ENCODE data around the gene PTOV1.

PTOV1 gene

DNA sequence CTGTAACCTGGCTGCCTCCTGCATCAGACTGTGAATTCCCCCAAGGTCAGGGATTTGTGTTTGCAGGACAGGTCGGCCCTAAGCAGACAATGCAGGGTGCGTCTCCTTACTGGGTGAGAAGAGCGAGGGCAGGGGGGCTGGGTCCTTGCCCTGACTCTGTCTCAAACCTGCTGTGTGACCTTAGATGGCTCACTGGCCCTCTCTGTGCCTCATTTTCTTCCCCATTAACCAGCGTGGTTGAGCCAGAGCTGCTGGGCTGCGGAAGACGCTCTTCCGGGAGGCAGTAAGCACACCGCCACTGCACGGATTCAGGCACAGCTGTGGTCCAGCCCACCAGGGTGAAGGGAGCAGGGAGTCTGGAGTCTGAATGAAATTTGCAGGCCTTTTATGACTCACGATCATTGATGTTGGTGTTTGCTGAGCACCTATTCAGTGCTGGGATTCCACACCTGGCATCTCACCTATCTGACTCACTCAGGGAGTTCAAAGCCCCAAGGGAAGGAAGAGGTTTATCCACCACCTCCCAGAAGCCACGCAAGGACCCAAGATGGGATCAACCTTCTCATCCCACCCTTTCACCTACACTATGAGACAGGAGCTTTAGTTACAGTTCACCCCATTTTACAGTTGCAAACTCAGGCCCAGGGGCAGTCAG is 23.7 kb downstream of the PTOV1 start:
- no peak for FAIRE-seq
- no peak for DNase-seq (ENCODE audit: insufficient read length)
- TF ChIP-seq POLR2AphosphoS5 (IDR thresholded peaks at IDR 0.05; ENCODE audit: low read depth, low read length) (no peak), TAF1 (IDR thresholded peaks at IDR 0.05; ENCODE audit: borderline replicate concordance, low read depth, low read length) (no peak), POLR2A (IDR thresholded peaks at IDR 0.05; ENCODE audit: low read depth, low read length) (no peak)

DNA sequence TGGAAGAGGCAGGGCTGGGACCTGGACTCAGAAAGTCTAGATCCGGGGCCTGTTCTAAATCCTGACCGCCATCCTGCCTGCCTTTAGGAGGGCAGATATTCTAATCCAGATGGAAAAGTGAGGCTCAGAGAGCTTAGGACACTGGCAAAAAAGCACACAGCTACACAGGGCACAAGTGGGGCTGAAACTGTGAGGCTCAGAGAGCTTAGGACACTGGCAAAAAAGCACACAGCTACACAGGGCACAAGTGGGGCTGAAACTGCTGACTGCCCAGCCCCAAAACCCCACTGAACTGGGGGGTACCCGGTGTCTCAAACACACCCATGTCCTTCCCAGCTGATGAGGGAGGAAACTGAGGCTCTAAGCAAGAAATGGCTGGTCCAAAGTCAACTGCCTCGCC is 24.2 kb downstream of the PTOV1 start:
- FAIRE-seq, result no peak
- DNase-seq (ENCODE audit: insufficient read length), result no peak
- TF ChIP-seq POLR2AphosphoS5 (IDR thresholded peaks at IDR 0.05; ENCODE audit: low read depth, low read length) (no peak), TAF1 (IDR thresholded peaks at IDR 0.05; ENCODE audit: borderline replicate concordance, low read depth, low read length) (no peak), POLR2A (IDR thresholded peaks at IDR 0.05; ENCODE audit: low read depth, low read length) (no peak)

DNA sequence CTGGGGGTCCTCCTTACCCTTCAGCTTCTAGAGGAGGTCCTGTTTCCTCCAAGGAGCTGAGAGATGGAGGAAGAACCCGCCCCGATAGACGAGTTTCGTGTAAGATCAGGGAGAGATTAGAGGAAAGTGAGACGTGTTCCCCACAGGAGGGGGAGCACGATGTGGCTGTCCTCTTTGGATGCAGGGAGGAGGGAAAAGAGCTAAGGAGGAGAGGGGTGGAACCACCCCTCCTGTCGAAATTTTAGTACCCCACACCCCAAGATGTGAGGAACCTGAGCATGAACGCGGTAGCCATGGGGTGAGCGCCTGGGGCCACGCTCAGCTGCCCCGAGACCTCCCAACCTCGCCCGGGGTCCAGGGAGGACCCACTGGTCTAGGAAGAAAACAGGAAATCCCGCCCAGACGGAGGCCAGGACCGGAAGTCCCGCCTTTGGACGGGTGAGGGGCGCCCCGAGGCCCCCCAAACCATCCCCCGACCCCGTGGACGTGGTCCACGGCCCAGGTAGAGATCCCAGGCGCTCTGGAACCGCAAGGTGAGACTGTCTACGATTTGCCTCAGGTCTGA is 25.0 kb downstream of the PTOV1 start:
- DNase-seq (ENCODE audit: insufficient read length) (no peak), FAIRE-seq (no peak)
- no peak for TF ChIP-seq POLR2A (IDR thresholded peaks at IDR 0.05; ENCODE audit: low read depth, low read length)
- no peak for TF ChIP-seq POLR2AphosphoS5 (IDR thresholded peaks at IDR 0.05; ENCODE audit: low read depth, low read length)
- TF ChIP-seq TAF1 (IDR thresholded peaks at IDR 0.05; ENCODE audit: borderline replicate concordance, low read depth, low read length), result no peak

DNA sequence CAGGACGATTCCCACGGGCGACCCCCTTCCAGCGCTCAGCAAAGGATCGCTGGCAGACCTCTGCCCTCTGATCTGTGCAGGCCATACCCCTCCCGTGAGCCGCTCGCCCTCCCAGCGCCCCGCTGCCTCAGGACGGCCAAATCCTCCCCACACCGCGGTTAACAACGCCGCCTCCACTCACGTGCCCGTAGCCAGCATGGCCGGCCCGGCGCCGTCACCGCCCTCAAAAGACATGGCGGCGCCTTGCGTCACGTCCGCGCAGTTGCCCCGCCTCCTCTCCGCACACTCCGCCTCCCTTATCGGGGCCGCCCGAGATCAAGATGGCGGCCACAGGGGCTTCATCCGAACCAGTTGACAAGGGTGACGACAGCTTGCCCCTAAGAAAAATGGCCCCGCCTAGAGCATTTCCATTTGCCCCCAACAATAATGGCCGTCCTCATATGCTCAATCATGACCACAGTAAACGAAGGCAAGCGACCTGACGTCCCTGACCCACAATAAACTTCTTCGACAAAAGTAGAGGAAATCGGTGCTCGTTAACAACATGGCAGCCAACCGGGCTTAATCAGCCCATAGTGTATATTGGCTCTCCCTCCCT is 25.6 kb downstream of the PTOV1 start:
- TF ChIP-seq POLR2AphosphoS5 (IDR thresholded peaks at IDR 0.05; ENCODE audit: low read depth, low read length) (peak; percentile 35; the same call in 1 of the 2 replicates), TAF1 (IDR thresholded peaks at IDR 0.05; ENCODE audit: borderline replicate concordance, low read depth, low read length) (0 out of 2 replicates have a peak, but pooled peaks have one; percentile 56), POLR2A (IDR thresholded peaks at IDR 0.05; ENCODE audit: low read depth, low read length) (peak; percentile 74)
- FAIRE-seq (no peak), DNase-seq (ENCODE audit: insufficient read length) (no peak)

DNA sequence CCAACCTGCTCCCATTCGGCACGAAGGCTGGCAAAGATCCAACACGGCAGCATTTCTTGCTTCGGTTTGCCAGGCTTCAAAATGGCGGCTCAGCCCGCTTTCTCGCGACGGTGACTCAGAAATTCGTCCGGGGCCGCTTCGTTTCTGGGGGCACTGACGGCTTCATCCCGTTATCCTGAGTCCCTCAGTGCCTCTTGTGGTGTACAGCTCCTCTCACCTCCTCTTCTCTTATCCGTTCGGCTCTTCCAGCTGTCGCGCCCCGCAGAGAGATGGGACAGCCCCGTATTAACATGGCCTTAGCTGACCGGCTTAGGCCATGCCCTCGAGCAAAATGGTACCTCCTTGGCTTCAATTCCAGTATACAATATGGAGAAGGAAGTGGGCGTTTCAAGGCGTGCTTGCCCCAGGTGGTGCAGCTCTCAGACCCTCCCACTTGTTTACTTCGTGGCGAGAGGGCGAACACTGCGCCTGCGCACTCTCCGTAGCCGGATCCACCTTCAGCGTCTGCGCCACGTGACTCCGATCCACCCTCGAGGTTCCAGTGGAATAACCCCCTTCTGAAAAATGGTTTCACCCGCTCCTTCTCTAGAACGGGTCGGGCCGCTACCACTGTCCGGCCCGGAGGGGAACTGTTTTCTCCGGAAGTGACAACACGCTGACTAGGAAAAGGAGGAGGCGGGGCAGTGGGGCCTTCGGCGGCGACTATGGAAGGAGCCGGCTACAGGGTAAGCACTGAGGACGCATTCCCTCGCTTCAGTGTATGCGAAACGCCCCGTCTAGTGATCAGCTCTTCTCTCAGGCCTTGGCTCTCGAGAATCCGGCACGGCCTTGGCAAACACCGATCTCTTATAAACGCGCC is 26.3 kb downstream of the PTOV1 start, which contains the start of the genes AKT1S1 and TBC1D17:
Gene AKT1S1 (minus strand): TSS at position 336 of the 859 bp plus-strand sequence. CDS start 4,060 bp downstream, outside the sequence.
Gene TBC1D17 (plus strand): TSS at position 683 of the 859 bp plus-strand sequence. CDS start 22 bp downstream, at position 705.
- FAIRE-seq, result peak; percentile 99
- TF ChIP-seq POLR2A (IDR thresholded peaks at IDR 0.05; ENCODE audit: low read depth, low read length), result peak; percentile 57
- no peak; the same call in 1 of the 2 replicates for TF ChIP-seq POLR2AphosphoS5 (IDR thresholded peaks at IDR 0.05; ENCODE audit: low read depth, low read length)
- no peak for TF ChIP-seq TAF1 (IDR thresholded peaks at IDR 0.05; ENCODE audit: borderline replicate concordance, low read depth, low read length)

DNA sequence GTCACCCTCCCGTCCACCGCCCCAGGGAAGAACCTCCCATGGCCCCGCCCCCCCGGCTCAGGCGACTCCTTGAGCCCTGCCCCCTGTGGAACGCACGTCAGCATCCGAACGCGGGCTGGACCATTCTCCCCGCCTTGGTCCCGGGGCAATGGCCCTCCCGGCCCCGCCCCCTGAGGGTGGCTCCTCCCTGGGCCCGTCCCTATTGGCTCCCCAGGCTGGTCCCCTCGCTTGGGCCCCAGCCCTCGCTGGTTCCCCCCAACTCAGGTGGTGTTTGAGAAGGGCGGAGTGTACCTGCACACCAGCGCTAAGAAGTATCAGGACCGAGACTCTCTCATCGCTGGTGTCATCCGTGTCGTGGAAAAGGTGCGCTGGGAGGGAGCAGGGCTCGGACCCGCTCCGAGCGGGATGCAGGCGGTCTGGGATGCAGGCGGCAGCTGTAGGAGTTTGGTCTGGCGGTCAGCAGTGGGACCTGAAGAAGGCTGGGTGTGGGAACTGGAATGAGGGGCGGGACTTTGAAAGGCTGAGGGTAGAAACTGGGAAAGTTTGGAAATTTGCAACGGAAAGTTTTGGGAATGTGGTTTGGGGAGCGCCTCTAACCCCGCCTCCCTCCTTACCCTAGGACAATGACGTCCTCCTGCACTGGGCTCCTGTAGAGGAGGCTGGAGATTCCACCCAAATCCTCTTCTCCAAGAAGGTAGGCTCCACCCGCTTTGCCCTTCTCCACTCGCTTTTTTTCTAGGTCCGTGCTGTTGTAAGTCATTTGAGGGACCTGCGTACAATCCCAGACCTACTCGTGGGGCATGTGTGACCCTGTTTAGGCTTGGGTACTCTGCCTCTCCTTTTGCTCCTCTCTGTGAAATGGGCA is 27.2 kb downstream of the PTOV1 start:
- FAIRE-seq, result no peak
- no peak for TF ChIP-seq TAF1 (IDR thresholded peaks at IDR 0.05; ENCODE audit: borderline replicate concordance, low read depth, low read length)
- peak; percentile 15 for TF ChIP-seq POLR2A (IDR thresholded peaks at IDR 0.05; ENCODE audit: low read depth, low read length)
- TF ChIP-seq POLR2AphosphoS5 (IDR thresholded peaks at IDR 0.05; ENCODE audit: low read depth, low read length), result no peak

More for the DNA sequence above, 26.3 kb downstream of the PTOV1 start, which contains the start of the genes AKT1S1 and TBC1D17:
- DNase-seq (ENCODE audit: insufficient read length), result peak; percentile 96

DNA sequence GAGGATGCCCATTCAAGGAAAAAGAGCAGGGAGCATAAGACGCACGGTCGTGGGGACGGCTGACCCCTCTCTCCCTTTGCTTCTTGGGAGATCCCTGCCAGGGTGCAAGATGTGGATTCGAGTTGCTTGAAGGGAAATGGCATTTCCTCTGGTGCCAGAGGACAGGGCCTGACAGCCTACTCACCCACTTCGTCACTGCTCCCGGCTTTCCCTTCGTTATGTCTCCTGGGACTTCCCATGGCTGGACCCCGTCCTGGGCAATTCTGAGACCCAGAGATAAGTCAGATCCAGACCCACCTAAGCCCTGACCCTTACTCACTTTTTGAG is 27.7 kb downstream of the PTOV1 start:
- FAIRE-seq, result no peak

More for the DNA sequence above, 27.2 kb downstream of the PTOV1 start:
- peak; percentile 99 for DNase-seq (ENCODE audit: insufficient read length)

DNA sequence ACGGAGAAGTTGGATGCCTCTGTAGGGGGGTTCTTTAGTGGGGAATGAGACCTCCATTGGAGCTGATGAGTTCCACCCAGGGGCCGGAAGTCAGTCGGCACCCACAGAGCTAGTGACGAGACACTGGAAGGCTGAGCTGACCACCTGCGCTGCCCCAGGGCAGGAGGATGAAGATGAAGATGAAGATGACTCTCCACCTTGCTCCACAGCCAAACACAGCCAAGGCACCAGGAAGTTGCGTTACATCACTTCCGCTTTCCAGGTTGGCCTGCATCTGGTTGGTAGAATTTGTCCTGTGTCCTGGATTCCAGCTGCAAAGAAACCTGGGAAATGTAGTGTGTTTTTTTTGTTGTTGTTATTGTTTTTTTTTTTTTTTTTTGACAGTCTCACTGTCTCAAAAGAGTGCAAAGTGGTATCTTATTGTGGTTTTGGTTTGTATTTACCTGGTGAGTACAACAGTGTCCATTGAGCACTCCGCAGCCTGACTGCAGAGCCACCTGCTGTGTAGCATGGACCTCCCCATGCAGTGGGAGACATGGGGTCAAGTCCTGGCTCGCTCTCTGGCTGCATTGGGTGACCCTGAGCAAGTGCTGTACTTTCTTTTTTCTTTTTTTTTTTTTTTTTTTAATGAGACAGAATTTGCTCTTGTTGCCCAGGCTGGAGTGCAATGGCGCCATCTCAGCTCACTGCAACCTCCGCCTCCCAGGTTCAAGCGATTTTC is 28.4 kb downstream of the PTOV1 start:
- TF ChIP-seq TAF1 (IDR thresholded peaks at IDR 0.05; ENCODE audit: borderline replicate concordance, low read depth, low read length) (no peak), POLR2AphosphoS5 (IDR thresholded peaks at IDR 0.05; ENCODE audit: low read depth, low read length) (no peak), POLR2A (IDR thresholded peaks at IDR 0.05; ENCODE audit: low read depth, low read length) (no peak)
- DNase-seq (ENCODE audit: insufficient read length) (no peak), FAIRE-seq (peak; percentile 70)

More for the DNA sequence above, 27.7 kb downstream of the PTOV1 start:
- no peak for DNase-seq (ENCODE audit: insufficient read length)
- no peak for TF ChIP-seq POLR2AphosphoS5 (IDR thresholded peaks at IDR 0.05; ENCODE audit: low read depth, low read length)
- TF ChIP-seq POLR2A (IDR thresholded peaks at IDR 0.05; ENCODE audit: low read depth, low read length), result no peak
- TF ChIP-seq TAF1 (IDR thresholded peaks at IDR 0.05; ENCODE audit: borderline replicate concordance, low read depth, low read length), result no peak

DNA sequence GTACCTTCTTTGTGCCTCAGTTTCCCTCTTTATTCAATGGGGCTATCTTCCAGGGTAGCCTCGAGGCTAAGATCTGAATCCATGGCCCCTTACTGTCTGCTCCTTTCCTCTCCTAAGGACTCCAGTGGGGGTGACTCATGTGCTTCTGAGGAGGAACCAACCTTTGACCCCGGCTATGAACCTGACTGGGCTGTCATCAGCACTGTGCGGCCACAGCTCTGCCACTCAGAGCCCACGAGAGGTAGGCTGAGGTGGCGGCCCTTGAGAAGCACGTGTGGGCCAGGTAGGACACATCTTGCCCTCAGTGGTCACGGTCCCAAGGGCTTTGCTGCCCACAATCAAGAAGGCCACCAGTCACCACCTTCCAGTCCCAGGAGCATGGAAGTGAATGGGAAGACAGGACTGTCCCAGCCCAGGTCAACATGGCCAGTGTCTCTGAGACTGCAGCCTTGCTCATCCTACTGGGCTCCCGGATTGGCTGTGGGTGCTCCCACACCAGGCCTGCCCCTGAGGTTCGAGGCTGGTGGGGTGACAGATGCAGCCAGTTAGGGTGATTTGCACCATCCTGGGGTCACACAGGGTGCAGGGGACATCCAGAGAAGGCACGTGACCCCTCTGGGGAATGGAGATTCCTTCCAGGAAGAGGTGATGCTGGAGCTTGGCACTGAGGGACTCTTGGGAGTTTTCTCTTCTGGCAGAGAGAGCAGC is 29.4 kb downstream of the PTOV1 start:
- no peak for FAIRE-seq
- TF ChIP-seq POLR2AphosphoS5 (IDR thresholded peaks at IDR 0.05; ENCODE audit: low read depth, low read length), result no peak
- TF ChIP-seq TAF1 (IDR thresholded peaks at IDR 0.05; ENCODE audit: borderline replicate concordance, low read depth, low read length), result no peak
- no peak for TF ChIP-seq POLR2A (IDR thresholded peaks at IDR 0.05; ENCODE audit: low read depth, low read length)
- no peak for DNase-seq (ENCODE audit: insufficient read length)

All from GM12892 (cell line).